HUDEP-2 (cell line): Measurements from ENCODE around the gene C10orf90.

ENCODE experiments used
- DNase-seq, 76 experiments: peaks; one replicate each; lab custom pipeline; 2025; ENCODE audit not compliant: unreplicated experiment in 76 of 76; lab: John Stamatoyannopoulos, UW

C10orf90 gene

GRCh38 chr10:126675656-126676438 is 5.4 kb upstream of the C10orf90 start:
- no peak for DNase-seq

- no peak for DNase-seq
Measured at GRCh38 chr10:126674741-126675515, 4.4 kb upstream of the C10orf90 start.

GRCh38 chr10:126673565-126673964 is 3.1 kb upstream of the C10orf90 start:
- no peak for DNase-seq

GRCh38 chr10:126671402-126671975 is 996 bp upstream of the C10orf90 start:
- no peak for DNase-seq

GRCh38 chr10:126670895-126671261 is 385 bp upstream of the C10orf90 start:
- DNase-seq = no peak

- no peak for DNase-seq
Measured at GRCh38 chr10:126669168-126669567, 1.3 kb downstream of the C10orf90 start.

GRCh38 chr10:126668505-126668904 is 2.0 kb downstream of the C10orf90 start:
- DNase-seq = no peak

GRCh38 chr10:126667568-126667967 is 2.9 kb downstream of the C10orf90 start:
- DNase-seq = no peak

- DNase-seq = no peak
Measured at GRCh38 chr10:126665207-126665606, 5.3 kb downstream of the C10orf90 start.

GRCh38 chr10:126663880-126664279 is 6.6 kb downstream of the C10orf90 start:
- no peak for DNase-seq

GRCh38 chr10:126663328-126663727 is 7.2 kb downstream of the C10orf90 start:
- no peak for DNase-seq

- DNase-seq = no peak
Measured at GRCh38 chr10:126661841-126662515, 8.5 kb downstream of the C10orf90 start.

- no peak for DNase-seq
Measured at GRCh38 chr10:126661356-126661755, 9.1 kb downstream of the C10orf90 start.

- DNase-seq = no peak
Measured at GRCh38 chr10:126659750-126660149, 10.7 kb downstream of the C10orf90 start.

GRCh38 chr10:126658928-126659327 is 11.6 kb downstream of the C10orf90 start:
- no peak for DNase-seq

- no peak for DNase-seq
Measured at GRCh38 chr10:126654579-126654978, 15.9 kb downstream of the C10orf90 start.

- DNase-seq = no peak
Measured at GRCh38 chr10:126651467-126651866, 19.0 kb downstream of the C10orf90 start.

GRCh38 chr10:126650161-126650560 is 20.3 kb downstream of the C10orf90 start:
- no peak for DNase-seq

- no peak for DNase-seq
Measured at GRCh38 chr10:126647116-126647515, 23.4 kb downstream of the C10orf90 start.

GRCh38 chr10:126646110-126646509 is 24.4 kb downstream of the C10orf90 start:
- DNase-seq = no peak

- DNase-seq = peak in 1 of 76 experiments; percentile 1
Measured at GRCh38 chr10:126640401-126640800, 30.1 kb downstream of the C10orf90 start.
